Measurements from ENCODE around the gene F2.

- no peak for TF ChIP-seq EZH2 (IDR thresholded peaks at IDR 0.05)
- no peak for TF ChIP-seq CTCF (IDR thresholded peaks at IDR 0.05 in 2 of 3, conservative IDR thresholded peaks at IDR 0.05 in 1 of 3; ENCODE audit: borderline replicate concordance in 1 of 3, insufficient read depth in 1 of 3, low read depth in 2 of 3, low read length in 2 of 3)
- no peak for TF ChIP-seq REST (IDR thresholded peaks at IDR 0.05; ENCODE audit: low read depth)
- TF ChIP-seq POLR2A (IDR thresholded peaks at IDR 0.05; ENCODE audit: borderline replicate concordance, extremely low read depth, insufficient read depth, insufficient read length): no peak
- no peak for TF ChIP-seq RAD21 (IDR thresholded peaks at IDR 0.05; ENCODE audit: low read depth)
Observed at GRCh38 chr11:46724088-46724487, 5.1 kb downstream of the F2 start.
